ENCODE data around the gene PDX1. TPM values are rescaled to one million over a fixed set of nuclear protein-coding genes. Genes with fewer than 3 reads are reported as not detected.

The PDX1 gene
- polyA plus RNA-seq, 3 donors, result not detected

- no peaks in the 10 kb centered on the region for H3K79me2 ChIP-seq (ENCODE audit: insufficient read depth, low read length)
- DNase-seq, result no peak
- Mint-ChIP-seq H3K4me3 (peak overlapping the region in 1 of 2 donors; percentile 72), H3K27me3 (ENCODE audit: low read depth in 3 of 3) (peaks cover 85% of the 10 kb centered on the region in 3 donors), H3K36me3 (peaks cover 0 to 9% of the 10 kb centered on the region in 2 donors), H3K27ac (no peak overlapping the region), H3K4me1 (peaks cover 5% of the 10 kb centered on the region), H3K9me3 (peaks cover 0 to 30% (median 13%) of the 10 kb centered on the region in 7 donors)
- no peak overlapping the region for H3K9ac ChIP-seq (ENCODE audit: insufficient read depth, low read length, poor library complexity, severe bottlenecking)
- no peak for TF ChIP-seq CTCF (IDR thresholded peaks at IDR 0.05)
- H3K27ac ChIP-seq (ENCODE audit: low read depth in 1 of 2, low read length in 2 of 2), result no peak overlapping the region
- no peak overlapping the region for H3K4me2 ChIP-seq (replicated peaks; ENCODE audit: extremely low read depth, low read length, poor library complexity, severe bottlenecking)
- intact Hi-C loops (cut with micrococcal nuclease), result no loop called here
- H3K9me3 ChIP-seq (replicated peaks in 1 of 2; ENCODE audit: control insufficient read depth in 1 of 2, insufficient read depth in 1 of 2, low read length in 2 of 2), result peaks cover 0 to 52% of the 10 kb centered on the region in 2 donors
- H3K27me3 ChIP-seq (ENCODE audit: control insufficient read depth in 2 of 2, insufficient read depth in 2 of 2, low read length in 2 of 2), result peaks cover 66 to 88% of the 10 kb centered on the region in 2 donors
- H4K20me1 ChIP-seq (ENCODE audit: insufficient read depth, low read length), result no peaks in the 10 kb centered on the region
- H3K4me3 ChIP-seq (replicated peaks in 1 of 3; ENCODE audit: low read depth in 2 of 3, low read length in 3 of 3), result no peak overlapping the region
- no peaks in the 10 kb centered on the region for H3K36me3 ChIP-seq (replicated peaks in 1 of 2; ENCODE audit: control insufficient read depth in 1 of 2, insufficient read depth in 2 of 2, low read length in 2 of 2)
- no peaks in the 10 kb centered on the region for H3K4me1 ChIP-seq (ENCODE audit: control insufficient read depth in 1 of 2, insufficient read depth in 2 of 2, low read length in 2 of 2)
- no peak overlapping the region for H2AFZ ChIP-seq (ENCODE audit: insufficient read depth, low read depth, low read length, poor library complexity, severe bottlenecking)
Observed at GRCh38 chr13:27929868-27930267, 10.1 kb downstream of the PDX1 start.

- Histone ChIP-seq H3K4me2 (replicated peaks; ENCODE audit: extremely low read depth, low read length, poor library complexity, severe bottlenecking) (no peak overlapping the region), H3K36me3 (replicated peaks in 1 of 2; ENCODE audit: control insufficient read depth in 1 of 2, insufficient read depth in 2 of 2, low read length in 2 of 2) (no peaks in the 10 kb centered on the region), H3K9ac (ENCODE audit: insufficient read depth, low read length, poor library complexity, severe bottlenecking) (no peak overlapping the region), H3K79me2 (ENCODE audit: insufficient read depth, low read length) (no peaks in the 10 kb centered on the region), H4K20me1 (ENCODE audit: insufficient read depth, low read length) (no peaks in the 10 kb centered on the region), H3K9me3 (replicated peaks in 1 of 2; ENCODE audit: control insufficient read depth in 1 of 2, insufficient read depth in 1 of 2, low read length in 2 of 2) (peaks cover 0 to 23% of the 10 kb centered on the region in 2 donors), H3K4me3 (replicated peaks in 1 of 3; ENCODE audit: low read depth in 2 of 3, low read length in 3 of 3) (no peak overlapping the region), H2AFZ (ENCODE audit: insufficient read depth, low read depth, low read length, poor library complexity, severe bottlenecking) (no peak overlapping the region), H3K4me1 (ENCODE audit: control insufficient read depth in 1 of 2, insufficient read depth in 2 of 2, low read length in 2 of 2) (no peaks in the 10 kb centered on the region), H3K27ac (ENCODE audit: low read depth in 1 of 2, low read length in 2 of 2) (no peak overlapping the region), H3K27me3 (ENCODE audit: control insufficient read depth in 2 of 2, insufficient read depth in 2 of 2, low read length in 2 of 2) (peaks cover 39 to 60% of the 10 kb centered on the region in 2 donors)
- intact Hi-C loops (cut with micrococcal nuclease), result no loop called here
- no peak for TF ChIP-seq CTCF (IDR thresholded peaks at IDR 0.05)
- Mint-ChIP-seq H3K27me3 (ENCODE audit: low read depth in 3 of 3) (peaks cover 53 to 62% (median 61%) of the 10 kb centered on the region in 3 donors), H3K27ac (no peak overlapping the region), H3K36me3 (peaks cover 0 to 1% of the 10 kb centered on the region in 2 donors), H3K4me3 (no peak overlapping the region), H3K4me1 (no peaks in the 10 kb centered on the region), H3K9me3 (peaks cover 0 to 18% (median 9%) of the 10 kb centered on the region in 7 donors)
- WGBS (ENCODE audit: insufficient coverage), result no CpG with 5 or more reads among the region's 1 CpG
- no peak for DNase-seq
Observed at GRCh38 chr13:27933118-27933517, 13.3 kb downstream of the PDX1 start.
